Measurements from ENCODE around the gene RAB34.

Gene RAB34

DNA sequence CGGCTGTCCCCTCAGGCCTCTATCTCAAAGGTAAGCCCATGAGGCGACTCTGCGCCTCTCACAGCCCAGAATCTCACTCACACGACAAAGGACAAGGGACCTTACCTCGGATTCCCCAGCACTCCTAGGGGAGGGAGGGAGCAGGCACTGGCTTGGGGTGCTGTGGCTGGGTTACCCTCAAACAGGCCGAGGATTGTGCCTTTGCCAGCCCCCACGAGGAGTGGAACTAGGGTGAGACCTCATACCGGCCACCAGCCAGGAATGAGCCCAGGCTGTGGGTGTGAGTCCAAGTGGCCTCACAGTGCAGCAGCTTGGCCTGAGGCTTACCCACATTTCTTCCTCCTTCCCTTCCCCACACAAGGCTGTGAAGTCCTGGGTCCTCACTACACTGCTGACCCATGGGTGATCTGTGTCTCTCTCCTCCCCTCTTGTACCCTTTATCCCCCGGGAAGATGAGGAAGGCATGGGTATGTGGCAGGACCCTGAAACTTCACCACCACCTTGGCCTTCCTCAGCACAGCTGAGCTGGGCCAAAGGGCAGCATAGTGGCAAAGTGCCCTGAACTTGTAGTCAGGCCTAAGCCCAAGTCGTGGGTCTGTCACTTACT is 11.8 kb downstream of the RAB34 start:
- Histone ChIP-seq H3K27me3 (no peaks in the 10 kb centered on the region), H3K36me3 (peaks cover 27 to 55% (median 35%) of the 10 kb centered on the region in 3 donors), H3K27ac (no peak overlapping the region), H3K9me3 (no peaks in the 10 kb centered on the region), H3K4me3 (no peak overlapping the region), H3K4me1 (peaks cover 0 to 7% (median 0%) of the 10 kb centered on the region in 4 donors)
- intact Hi-C loops (cut with DNase I; ENCODE audit: low total_unique reads), result no loop called here
- no peak for DNase-seq
- TF ChIP-seq, protein P1, sequence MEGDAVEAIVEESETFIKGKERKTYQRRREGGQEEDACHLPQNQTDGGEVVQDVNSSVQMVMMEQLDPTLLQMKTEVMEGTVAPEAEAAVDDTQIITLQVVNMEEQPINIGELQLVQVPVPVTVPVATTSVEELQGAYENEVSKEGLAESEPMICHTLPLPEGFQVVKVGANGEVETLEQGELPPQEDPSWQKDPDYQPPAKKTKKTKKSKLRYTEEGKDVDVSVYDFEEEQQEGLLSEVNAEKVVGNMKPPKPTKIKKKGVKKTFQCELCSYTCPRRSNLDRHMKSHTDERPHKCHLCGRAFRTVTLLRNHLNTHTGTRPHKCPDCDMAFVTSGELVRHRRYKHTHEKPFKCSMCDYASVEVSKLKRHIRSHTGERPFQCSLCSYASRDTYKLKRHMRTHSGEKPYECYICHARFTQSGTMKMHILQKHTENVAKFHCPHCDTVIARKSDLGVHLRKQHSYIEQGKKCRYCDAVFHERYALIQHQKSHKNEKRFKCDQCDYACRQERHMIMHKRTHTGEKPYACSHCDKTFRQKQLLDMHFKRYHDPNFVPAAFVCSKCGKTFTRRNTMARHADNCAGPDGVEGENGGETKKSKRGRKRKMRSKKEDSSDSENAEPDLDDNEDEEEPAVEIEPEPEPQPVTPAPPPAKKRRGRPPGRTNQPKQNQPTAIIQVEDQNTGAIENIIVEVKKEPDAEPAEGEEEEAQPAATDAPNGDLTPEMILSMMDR (IDR thresholded peaks at IDR 0.05), result no peak

DNA sequence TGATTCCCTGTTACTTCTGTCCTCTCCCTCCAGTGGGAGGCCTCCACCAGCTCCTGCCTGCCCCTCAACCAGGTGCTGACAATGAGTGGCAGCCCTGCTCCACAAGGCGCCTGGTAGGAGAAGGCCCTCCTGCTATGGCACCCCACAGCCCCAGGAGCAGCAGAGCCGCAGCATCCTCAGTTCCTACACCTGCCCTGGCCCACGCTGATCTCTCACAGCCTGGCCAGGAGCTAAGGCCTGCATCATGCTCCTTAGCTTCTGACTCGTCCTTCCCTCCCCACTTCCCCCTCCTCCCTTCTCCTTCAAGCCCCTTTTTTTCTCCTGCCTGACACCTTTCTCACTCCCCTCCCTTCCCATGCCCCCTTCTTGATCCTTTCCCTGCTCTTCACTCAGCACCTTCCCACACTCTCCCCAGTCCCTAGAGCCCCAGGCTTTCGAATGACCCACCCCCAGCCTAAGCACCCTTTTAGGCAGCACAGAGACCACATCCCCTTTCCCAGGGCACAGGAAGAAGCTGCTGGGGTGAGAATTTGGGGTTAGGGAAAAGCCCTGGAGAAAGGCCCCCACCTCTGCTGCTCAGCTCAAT is 12.5 kb downstream of the RAB34 start:
- peaks cover 34 to 61% (median 41%) of the 10 kb centered on the region in 3 donors for H3K36me3 ChIP-seq
- TF ChIP-seq, protein P1 (IDR thresholded peaks at IDR 0.05), result no peak
- DNase-seq, result no peak
- no peak overlapping the region for H3K4me3 ChIP-seq
- no peaks in the 10 kb centered on the region for H3K9me3 ChIP-seq
- peaks cover 0 to 3% (median 0%) of the 10 kb centered on the region in 4 donors for H3K4me1 ChIP-seq
- intact Hi-C loops (cut with DNase I; ENCODE audit: low total_unique reads), result no loop called here
- H3K27me3 ChIP-seq, result no peaks in the 10 kb centered on the region
- no peak overlapping the region for H3K27ac ChIP-seq

DNA sequence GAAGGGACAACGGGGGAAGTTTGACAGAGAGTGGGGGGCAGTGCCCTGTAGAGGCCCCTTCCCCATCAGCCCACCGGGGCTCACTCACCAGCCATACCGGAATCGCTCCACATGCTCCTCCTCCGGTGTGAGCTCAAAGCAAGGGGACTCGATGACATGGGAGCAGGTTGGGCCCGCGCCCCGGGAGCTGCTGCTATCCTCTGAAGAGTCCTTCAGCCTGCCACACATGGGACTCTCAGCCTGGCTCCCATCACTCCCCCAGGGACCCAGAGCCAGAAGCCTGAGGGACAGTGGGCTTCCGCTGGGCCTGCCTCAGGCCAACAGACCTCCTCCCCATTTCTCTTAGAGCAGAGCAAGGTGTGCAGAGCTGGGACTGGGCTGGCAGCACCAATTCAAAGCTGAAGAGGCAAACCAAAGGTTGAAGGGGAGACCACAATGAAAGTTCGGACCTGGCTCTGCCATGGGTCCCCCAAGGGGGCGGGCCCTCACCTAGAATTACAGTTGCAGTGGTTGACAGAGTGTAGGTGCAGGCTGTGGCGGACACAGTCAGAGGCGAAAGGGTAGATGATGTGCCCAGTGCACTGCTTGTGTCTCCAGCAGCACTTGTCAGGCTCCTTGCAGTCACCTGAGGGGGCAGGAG is 13.3 kb downstream of the RAB34 start:
- TF ChIP-seq, protein P1 (IDR thresholded peaks at IDR 0.05), result no peak
- DNase-seq, result no peak
- intact Hi-C loops (cut with DNase I; ENCODE audit: low total_unique reads), result loop anchor here (5.0 kb wide), 1 partner anchor 42 kb away; the partner anchor contains the start of genes SDF2 and SUPT6H
- Histone ChIP-seq H3K4me3 (no peak overlapping the region), H3K27ac (no peak overlapping the region), H3K36me3 (peaks cover 42 to 69% (median 50%) of the 10 kb centered on the region in 3 donors), H3K4me1 (no peaks in the 10 kb centered on the region), H3K9me3 (no peaks in the 10 kb centered on the region), H3K27me3 (no peaks in the 10 kb centered on the region)

DNA sequence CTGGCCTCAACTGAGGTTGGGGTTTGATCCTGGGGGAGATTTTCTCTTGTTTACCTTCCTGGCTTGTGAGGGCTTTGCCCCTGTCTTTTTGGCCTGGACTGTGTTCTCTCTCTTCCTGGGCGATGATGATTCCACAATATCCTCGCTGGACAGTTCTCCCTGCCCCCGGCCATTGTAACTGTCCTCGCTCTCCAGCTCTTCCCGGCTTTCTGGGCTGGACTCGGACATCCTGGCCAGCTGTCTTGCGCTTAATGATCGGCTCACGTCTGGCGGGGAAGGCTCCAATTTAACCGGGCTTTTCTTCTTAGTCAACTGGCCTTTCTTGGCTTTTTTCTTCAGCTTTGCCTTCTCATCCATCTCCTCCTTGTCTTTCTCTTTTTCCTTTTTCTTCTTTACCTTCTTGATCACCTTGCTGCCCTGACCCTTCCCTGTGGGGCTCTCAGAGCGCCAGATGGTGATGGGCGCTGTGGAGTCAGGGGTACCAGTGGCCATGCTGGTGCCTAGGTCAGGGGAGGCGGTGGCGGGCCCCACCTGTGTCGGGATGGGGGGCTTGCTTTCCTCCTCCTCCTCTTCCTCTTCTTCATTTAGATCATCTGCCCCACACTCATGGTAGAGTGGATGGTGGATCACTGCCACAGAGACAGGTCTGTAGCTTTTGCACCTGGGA is 14.0 kb downstream of the RAB34 start:
- Histone ChIP-seq H3K9me3 (no peaks in the 10 kb centered on the region), H3K4me1 (no peaks in the 10 kb centered on the region), H3K27ac (no peak overlapping the region), H3K4me3 (no peak overlapping the region), H3K36me3 (peaks cover 48 to 76% (median 56%) of the 10 kb centered on the region in 3 donors), H3K27me3 (no peaks in the 10 kb centered on the region)
- TF ChIP-seq, protein P1 (IDR thresholded peaks at IDR 0.05), result no peak
- intact Hi-C loops (cut with DNase I; ENCODE audit: low total_unique reads), result loop anchor here (5.0 kb wide), 1 partner anchor 41 kb away; the partner anchor contains the start of genes SDF2 and SUPT6H
- DNase-seq, result no peak

DNA sequence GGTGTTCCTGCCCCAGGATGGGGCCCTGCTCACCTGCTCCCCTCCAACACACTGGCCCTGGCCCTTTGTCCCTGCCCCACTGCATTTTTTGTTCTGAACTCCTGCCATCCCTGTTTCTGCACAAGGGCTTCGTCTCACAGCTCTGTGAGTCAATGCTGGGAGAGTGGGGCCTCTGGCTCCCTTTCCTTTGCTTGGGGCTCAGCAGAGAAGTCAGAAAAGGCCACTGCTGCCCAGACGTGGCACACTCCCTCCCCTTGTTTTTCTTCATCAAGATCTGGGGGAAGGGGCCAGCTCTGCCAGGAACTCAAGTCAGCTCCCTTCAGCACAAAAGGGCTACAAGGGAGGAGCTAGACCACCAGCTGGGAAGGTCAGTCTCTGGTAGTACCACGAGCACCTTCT is 14.9 kb downstream of the RAB34 start:
- H3K36me3 ChIP-seq, result peaks cover 58 to 85% (median 65%) of the 10 kb centered on the region in 3 donors
- H3K4me3 ChIP-seq, result no peak overlapping the region
- H3K27me3 ChIP-seq, result no peaks in the 10 kb centered on the region
- no peaks in the 10 kb centered on the region for H3K4me1 ChIP-seq
- H3K27ac ChIP-seq, result no peak overlapping the region
- TF ChIP-seq, protein P1 (IDR thresholded peaks at IDR 0.05), result no peak
- H3K9me3 ChIP-seq, result no peaks in the 10 kb centered on the region
- DNase-seq, result no peak
- intact Hi-C loops (cut with DNase I; ENCODE audit: low total_unique reads), result loop anchor here (5.0 kb wide), 1 partner anchor 40 kb away; the partner anchor contains the start of genes SDF2 and SUPT6H
